GM21576 (cell line): ENCODE data around the gene NDUFS7.

Experiments
- ATAC-seq: cut with Tn5 transposase; IDR thresholded peaks from one replicate; pipeline ENCODE4 v1.9.1; 2021; ENCODE audit warnings: mild to moderate bottlenecking, moderate library complexity; ENCODE audit not compliant: unreplicated experiment

The NDUFS7 gene

GRCh38 chr19:1364070-1364704 is 19.5 kb upstream of the NDUFS7 start:
- no peak for ATAC-seq

- ATAC-seq = no peak
Observed at GRCh38 chr19:1365319-1366269, 18.1 kb upstream of the NDUFS7 start.

- no peak for ATAC-seq
Observed at GRCh38 chr19:1366296-1366695, 17.4 kb upstream of the NDUFS7 start.

- ATAC-seq = no peak
Observed at GRCh38 chr19:1366899-1367870, 16.5 kb upstream of the NDUFS7 start.

- ATAC-seq = no peak
Observed at GRCh38 chr19:1369214-1369805, 14.4 kb upstream of the NDUFS7 start.

GRCh38 chr19:1370579-1371361 is 12.9 kb upstream of the NDUFS7 start:
- ATAC-seq = no peak

GRCh38 chr19:1373042-1373533 is 10.6 kb upstream of the NDUFS7 start:
- no peak for ATAC-seq

GRCh38 chr19:1373534-1374249 is 10.0 kb upstream of the NDUFS7 start:
- no peak for ATAC-seq

GRCh38 chr19:1374250-1374577 is 9.5 kb upstream of the NDUFS7 start:
- ATAC-seq = no peak

GRCh38 chr19:1376415-1376805 is 7.3 kb upstream of the NDUFS7 start:
- no peak for ATAC-seq

GRCh38 chr19:1377176-1377964 is 6.3 kb upstream of the NDUFS7 start:
- ATAC-seq = no peak

- no peak for ATAC-seq
Observed at GRCh38 chr19:1377965-1378785, 5.5 kb upstream of the NDUFS7 start.

- no peak for ATAC-seq
Observed at GRCh38 chr19:1379126-1379905, 4.4 kb upstream of the NDUFS7 start.

- no peak for ATAC-seq
Observed at GRCh38 chr19:1379961-1380489, 3.7 kb upstream of the NDUFS7 start.

GRCh38 chr19:1382250-1382649 is 1.5 kb upstream of the NDUFS7 start:
- no peak for ATAC-seq

GRCh38 chr19:1383017-1383311 is 743 bp upstream of the NDUFS7 start:
- no peak for ATAC-seq

GRCh38 chr19:1384085-1384462 is 367 bp downstream of the NDUFS7 start:
- ATAC-seq = no peak
